Activated CD8-positive, alpha-beta T cell treated with anti-CD3 and anti-CD28 coated beads for 36 hours (primary cell): Measurements from ENCODE around the gene SLC2A3. TPM values are rescaled to one million over a fixed set of nuclear protein-coding genes. Genes with fewer than 3 reads are reported as not detected.
"Not testable (repeated sequence)": the region's sequence is repeated elsewhere in the genome, so short reads cannot be mapped to it uniquely, and the experiment has no call there.

Experiments
- ATAC-seq: fragments of 200-7000 bp; cut with Tn5 transposase; one replicate; pipeline ENCODE4 v1.10.0; 2021; ENCODE audit warnings: mild to moderate bottlenecking, moderate library complexity
- CTCF ChIA-PET: fragments of 350-600 bp; sonication (Branson Sonifier 250); formaldehyde crosslinking; loops from one replicate; lab custom pipeline; 2021; ENCODE audit warnings: antibody characterized with exemption; lab: Charles Lee
- POLR2A ChIA-PET: fragments of 350-600 bp; sonication (Branson Sonifier 250); formaldehyde crosslinking; loops from one replicate; lab custom pipeline; 2021; ENCODE audit warnings: antibody characterized with exemption; lab: Charles Lee
- DNase-seq: peaks from one replicate; pipeline ENCODE4 v3.0.0-alpha.2; 2020
- H3K27ac Mint-ChIP-seq: one replicate; pipeline ENCODE4 v1.8.0; 2021; ENCODE audit warnings: mild to moderate bottlenecking, mixed read lengths
- H3K27me3 Mint-ChIP-seq: one replicate; pipeline ENCODE4 v1.8.0; 2021; ENCODE audit warnings: mixed read lengths
- H3K36me3 Mint-ChIP-seq: one replicate; pipeline ENCODE4 v1.8.0; 2021; ENCODE audit warnings: low read depth, mixed read lengths
- H3K4me1 Mint-ChIP-seq: one replicate; pipeline ENCODE4 v1.8.0; 2021; ENCODE audit warnings: low read depth, mixed read lengths
- H3K4me3 Mint-ChIP-seq: one replicate; pipeline ENCODE4 v1.8.0; 2021; ENCODE audit warnings: mild to moderate bottlenecking, moderate library complexity, mixed read lengths
- H3K9me3 Mint-ChIP-seq: one replicate; pipeline ENCODE4 v1.8.0; 2021; ENCODE audit warnings: mixed read lengths
- intact Hi-C: fragments of 100-400 bp; cut with micrococcal nuclease; formaldehyde crosslinking; loops from one replicate; pipeline ENCODE4 v1.10.0; 2022
- total RNA-seq, 2 experiments: library from RNA; stranded (reverse); gene quantifications; one replicate each; pipeline ENCODE4 v1.2.3, GENCODE V29; 2021
- TF ChIP-seq, protein P1 (sequence below): fragments of 200-600 bp; IDR thresholded peaks from one replicate; pipeline ENCODE4 v1.8.0; 2022; ENCODE audit warnings: antibody characterized with exemption, mild to moderate bottlenecking

SLC2A3 gene
- total RNA-seq, 2 experiments from 2014 or later, result 488 to 528 TPM

DNA sequence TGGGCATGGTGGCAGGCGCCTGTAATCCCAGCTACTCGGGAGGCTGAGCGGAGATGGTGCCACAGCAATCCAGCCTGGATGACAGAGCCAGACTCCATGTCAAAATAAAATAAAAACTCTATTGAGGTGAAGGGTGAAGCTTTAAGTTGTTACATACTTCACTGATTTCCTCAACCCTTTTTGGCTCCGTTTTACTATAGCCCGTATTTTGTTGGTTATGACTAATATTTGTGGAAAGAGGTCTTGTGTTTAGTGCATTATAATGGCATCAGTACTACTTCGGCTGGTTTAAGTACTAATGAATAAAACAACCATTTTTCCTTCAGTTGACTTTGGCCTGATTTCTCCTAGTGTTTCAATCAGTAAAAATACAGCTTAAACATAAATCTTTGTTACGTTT, 36.2 kb downstream of the SLC2A3 start:
- CTCF ChIA-PET, result interaction anchor here (0.8 to 1.0 kb wide), 2 partner anchors 15 to 34 kb away, joined by 3 read pairs; no protein-coding TSS in a partner anchor
- intact Hi-C loops, result no loop called here

DNA sequence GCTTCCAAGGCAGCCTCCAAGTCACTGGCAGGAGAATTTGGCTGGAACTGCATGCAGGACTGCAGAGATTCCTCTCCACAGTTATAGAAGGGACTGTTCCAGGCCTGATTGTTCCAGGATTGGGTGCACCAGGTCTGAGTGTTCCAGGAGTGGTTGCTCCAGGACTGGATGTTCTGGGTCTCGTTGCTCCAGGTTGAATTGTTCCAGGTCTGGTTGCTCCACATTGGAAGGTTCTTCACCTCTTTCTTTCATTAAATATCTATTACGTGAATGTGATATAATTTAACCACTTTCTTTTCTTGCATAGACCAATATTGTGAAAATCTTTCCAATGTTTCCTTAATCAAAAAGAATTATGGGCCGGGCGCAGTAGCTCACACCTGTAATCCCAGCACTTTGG, 39.3 kb downstream of the SLC2A3 start:
- DNase-seq, H3K9me3 Mint-ChIP-seq, intact Hi-C loops, H3K27ac Mint-ChIP-seq, H3K27me3 Mint-ChIP-seq, H3K4me3 Mint-ChIP-seq, H3K36me3 Mint-ChIP-seq, H3K4me1 Mint-ChIP-seq, POLR2A ChIA-PET, ATAC-seq, CTCF ChIA-PET: not testable (repeated sequence)

More for the DNA sequence above, 36.2 kb downstream of the SLC2A3 start:
- POLR2A ChIA-PET, result interaction anchor here (0.8 kb wide), 1 partner anchor 21 kb away, joined by 4 read pairs; no protein-coding TSS in a partner anchor
- TF ChIP-seq, protein P1, sequence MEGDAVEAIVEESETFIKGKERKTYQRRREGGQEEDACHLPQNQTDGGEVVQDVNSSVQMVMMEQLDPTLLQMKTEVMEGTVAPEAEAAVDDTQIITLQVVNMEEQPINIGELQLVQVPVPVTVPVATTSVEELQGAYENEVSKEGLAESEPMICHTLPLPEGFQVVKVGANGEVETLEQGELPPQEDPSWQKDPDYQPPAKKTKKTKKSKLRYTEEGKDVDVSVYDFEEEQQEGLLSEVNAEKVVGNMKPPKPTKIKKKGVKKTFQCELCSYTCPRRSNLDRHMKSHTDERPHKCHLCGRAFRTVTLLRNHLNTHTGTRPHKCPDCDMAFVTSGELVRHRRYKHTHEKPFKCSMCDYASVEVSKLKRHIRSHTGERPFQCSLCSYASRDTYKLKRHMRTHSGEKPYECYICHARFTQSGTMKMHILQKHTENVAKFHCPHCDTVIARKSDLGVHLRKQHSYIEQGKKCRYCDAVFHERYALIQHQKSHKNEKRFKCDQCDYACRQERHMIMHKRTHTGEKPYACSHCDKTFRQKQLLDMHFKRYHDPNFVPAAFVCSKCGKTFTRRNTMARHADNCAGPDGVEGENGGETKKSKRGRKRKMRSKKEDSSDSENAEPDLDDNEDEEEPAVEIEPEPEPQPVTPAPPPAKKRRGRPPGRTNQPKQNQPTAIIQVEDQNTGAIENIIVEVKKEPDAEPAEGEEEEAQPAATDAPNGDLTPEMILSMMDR, result no peak
- Mint-ChIP-seq H3K27ac (no peak overlapping the region), H3K9me3 (no peaks in the 10 kb centered on the region), H3K4me3 (no peak overlapping the region), H3K4me1 (no peaks in the 10 kb centered on the region), H3K36me3 (no peaks in the 10 kb centered on the region), H3K27me3 (no peaks in the 10 kb centered on the region)
- ATAC-seq, result no peak
- no peak for DNase-seq

GRCh38 chr12:7892186-7892980, 43.6 kb downstream of the SLC2A3 start:
- DNase-seq (no peak), ATAC-seq (no peak)
- Mint-ChIP-seq H3K9me3 (no peaks in the 10 kb centered on the region), H3K36me3 (no peaks in the 10 kb centered on the region), H3K27me3 (no peaks in the 10 kb centered on the region), H3K4me3 (no peak overlapping the region), H3K4me1 (no peaks in the 10 kb centered on the region), H3K27ac (no peak overlapping the region)
- TF ChIP-seq, protein P1, result no peak
- CTCF ChIA-PET, result interaction anchor here (0.6 to 2.1 kb wide), 2 partner anchors 33 to 153 kb away, joined by 3 to 6 read pairs; no protein-coding TSS in a partner anchor
- POLR2A ChIA-PET, result no interaction called here
- intact Hi-C loops, result no loop called here

DNA sequence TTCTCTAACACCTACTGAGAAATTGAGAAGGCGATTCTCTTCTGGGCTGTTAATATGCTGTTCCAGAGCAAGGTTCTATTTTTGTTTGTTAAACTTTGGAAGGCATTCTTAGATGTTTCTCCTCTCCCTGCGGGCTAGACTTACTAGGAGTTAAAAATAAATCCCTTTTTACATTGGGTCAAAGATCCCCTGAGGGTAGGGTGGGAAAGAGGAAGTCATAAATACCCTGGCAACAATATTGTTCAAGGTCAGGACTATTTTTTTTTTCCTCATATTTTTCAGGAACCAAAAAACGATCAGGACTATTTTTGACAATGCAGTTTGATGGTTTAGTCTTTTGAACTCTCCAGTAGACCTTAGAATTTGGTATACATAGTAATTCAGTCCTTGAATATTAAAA, 51.3 kb downstream of the SLC2A3 start:
- H3K27me3 Mint-ChIP-seq, result no peaks in the 10 kb centered on the region
- ChIA-PET CTCF (no interaction called here), POLR2A (no interaction called here)
- ATAC-seq (no peak), DNase-seq (no peak)
- TF ChIP-seq, protein P1, result no peak
- intact Hi-C loops, result no loop called here
- H3K4me1 Mint-ChIP-seq, result no peaks in the 10 kb centered on the region
- no peak overlapping the region for H3K4me3 Mint-ChIP-seq
- H3K27ac Mint-ChIP-seq, result no peak overlapping the region
- no peaks in the 10 kb centered on the region for H3K9me3 Mint-ChIP-seq
- H3K36me3 Mint-ChIP-seq, result no peaks in the 10 kb centered on the region

- POLR2A ChIA-PET, H3K4me1 Mint-ChIP-seq, intact Hi-C loops, H3K36me3 Mint-ChIP-seq, H3K27me3 Mint-ChIP-seq, H3K4me3 Mint-ChIP-seq, ATAC-seq, DNase-seq, H3K9me3 Mint-ChIP-seq, H3K27ac Mint-ChIP-seq: not testable (repeated sequence)
- CTCF ChIA-PET, result interaction anchor here (0.7 to 1.1 kb wide), 2 partner anchors 12 to 164 kb away, joined by 3 read pairs; no protein-coding TSS in a partner anchor
These were observed 54.3 kb downstream of the SLC2A3 start for GRCh38 chr12:7881736-7882120.

DNA sequence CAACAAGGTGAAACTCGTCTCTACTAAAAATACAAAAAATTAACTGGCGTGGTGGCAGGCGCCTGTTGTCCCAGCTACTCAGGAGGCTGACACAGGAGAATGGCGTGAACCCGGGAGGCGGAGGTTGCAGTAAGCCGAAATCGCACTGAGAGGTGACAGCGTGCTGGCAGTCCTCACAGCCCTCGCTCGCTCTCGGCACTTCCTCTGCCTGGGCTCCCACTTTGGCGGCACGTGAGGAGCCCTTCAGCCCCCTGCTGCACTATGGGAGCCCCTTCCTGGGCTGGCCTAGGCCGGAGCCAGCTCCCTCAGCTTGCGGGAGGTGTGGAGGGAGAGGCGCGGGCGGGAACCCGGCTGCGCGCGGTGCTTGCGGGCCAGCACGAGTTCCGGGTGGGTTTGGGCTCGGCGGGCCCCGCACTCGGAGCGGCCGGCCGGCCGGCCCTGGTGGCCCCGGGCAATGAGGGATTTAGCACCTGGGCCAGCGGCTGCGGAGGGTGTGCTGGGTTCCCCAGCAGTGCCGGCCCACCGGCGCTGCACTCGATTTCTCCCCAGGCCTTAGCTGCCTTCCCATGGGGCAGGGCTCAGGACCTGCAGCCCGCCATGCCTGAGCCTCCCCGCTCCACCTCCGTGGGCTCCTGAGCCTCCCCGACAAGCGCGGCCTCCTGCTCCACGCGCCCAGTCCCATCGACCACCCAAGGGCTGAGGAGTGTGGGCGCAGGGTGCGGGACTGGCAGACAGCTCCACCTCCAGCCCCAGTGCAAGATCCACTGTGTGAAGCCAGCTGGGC, 54.8 kb downstream of the SLC2A3 start:
- POLR2A ChIA-PET, result not testable (repeated sequence)
- CTCF ChIA-PET, result interaction anchor here (0.7 kb wide), 1 partner anchor 165 kb away, joined by 3 read pairs; no protein-coding TSS in a partner anchor

More for the DNA sequence above, 54.8 kb downstream of the SLC2A3 start:
- H3K36me3 Mint-ChIP-seq, ATAC-seq, DNase-seq, H3K4me1 Mint-ChIP-seq, H3K27me3 Mint-ChIP-seq, intact Hi-C loops, H3K27ac Mint-ChIP-seq, H3K4me3 Mint-ChIP-seq, H3K9me3 Mint-ChIP-seq: not testable (repeated sequence)
